Left lung (tissue), 14 donors: ENCODE data around the gene PDPR. TPM values are rescaled to one million over a fixed set of nuclear protein-coding genes. Genes with fewer than 3 reads are reported as not detected.
"Not testable (repeated sequence)": the region's sequence is repeated elsewhere in the genome, so short reads cannot be mapped to it uniquely, and the experiment has no call there.

Experiments
- ATAC-seq: fragments of 200-7000 bp; cut with Tn5 transposase; one replicate; pipeline ENCODE4 v1.9.1; 2020; ENCODE audit warnings: moderate library complexity
- DNase-seq, 4 donors: peaks; one replicate each; pipeline ENCODE4 v3.0.0-alpha.2; 2013 to 2020
- H3K27ac ChIP-seq, 2 donors: fragments of 200-600 bp; sonication (generic) in 1 of 2; one replicate each; pipeline versions ENCODE4 v1.5.0 to v1.8.0; 2020 to 2021
- H3K27me3 ChIP-seq, 2 donors: fragments of 200-600 bp; sonication (generic) in 1 of 2; one replicate each; pipeline versions ENCODE4 v1.5.0 to v1.8.0; 2020 to 2021
- H3K36me3 ChIP-seq, 2 donors: fragments of 200-600 bp; sonication (generic) in 1 of 2; one replicate each; pipeline versions ENCODE4 v1.5.0 to v1.8.0; 2020 to 2021
- H3K4me1 ChIP-seq, 2 donors: fragments of 200-600 bp; one replicate each; pipeline ENCODE4 v1.8.0; 2021
- H3K4me3 ChIP-seq, 2 donors: fragments of 200-600 bp; sonication (generic) in 1 of 2; one replicate each; pipeline versions ENCODE4 v1.5.0 to v1.8.0; 2020 to 2021; ENCODE audit warnings: mild to moderate bottlenecking in 1 of 2
- H3K9me3 ChIP-seq, 2 donors: fragments of 200-600 bp; sonication (generic) in 1 of 2; one replicate each; pipeline versions ENCODE4 v1.5.0 to v1.8.0; 2020 to 2021
- CTCF ChIP-seq, 2 donors: fragments of 200-600 bp; sonication (generic) in 1 of 2; IDR thresholded peaks; one replicate each; pipeline versions ENCODE4 v1.5.0 to v1.8.0; 2021; ENCODE audit warnings: antibody characterized with exemption in 2 of 2
- intact Hi-C, 2 donors: fragments of 100-400 bp; cut with DNase I; formaldehyde crosslinking; loops; one replicate each; pipeline versions ENCODE4 v1.11.2 to v1.14.2; 2022
- long read RNA-seq, 12 donors: library from polyadenylated mRNA in 2 of 12; unstranded in 2 of 12; transcript quantifications; one replicate each; pipeline ENCODE4 v2.0.0 and lab custom pipeline, GENCODE V29; 2019 to 2026
- polyA plus RNA-seq, 6 donors: library from polyadenylated mRNA; unstranded; fragments of 120-200 nt; gene quantifications; one replicate each; pipeline ENCODE4 v1.2.1, GENCODE V29; 2013; ENCODE audit not compliant: insufficient read length in 6 of 6
- total RNA-seq, 2 donors: library from RNA; stranded (reverse); fragmentation: NEBNext Ultra II Directional; extraction: Animal tissue kit (Norgen Biotek cat#: 25700); gene quantifications; one replicate each; pipeline ENCODE4 v1.2.1, GENCODE V29; 2021
- donor health status: DM: no; HTN: yes; CAD: no.
- donor health status: DM: no; HTN: no; CAD: no.

Gene PDPR
- total RNA-seq: 10 to 100 TPM; 16.5 to 26.0 TPM
- 10 to 100 TPM; 33.2 to 47.2 (median 43.2) TPM for polyA plus RNA-seq
- long read RNA-seq, donor 1: 0 reads
- long read RNA-seq, donor 2: 0 reads
- long read RNA-seq, donor 3, full-length matches to known transcripts: 1 of 1 reads
- long read RNA-seq, donor 3, partial matches to known transcripts: 0 of 1 reads
- long read RNA-seq, donor 3, other reads (novel, unspliced or antisense): 0 of 1 reads
- long read RNA-seq, donor 4, partial matches to known transcripts: 0 of 3 reads
- long read RNA-seq, donor 4, other reads (novel, unspliced or antisense): 3 of 3 reads
- long read RNA-seq, donor 5, partial matches to known transcripts: 43 of 43 reads
- long read RNA-seq, donor 5, other reads (novel, unspliced or antisense): 0 of 43 reads
- long read RNA-seq, donor 6, partial matches to known transcripts: 0 of 1 reads
- long read RNA-seq, donor 6, other reads (novel, unspliced or antisense): 0 of 1 reads
- long read RNA-seq, donor 7: 0 reads
- long read RNA-seq, donor 8: 0 reads
- long read RNA-seq, donor 9: 0 reads
- long read RNA-seq, donor 10, partial matches to known transcripts: 0 of 1 reads
- long read RNA-seq, donor 10, other reads (novel, unspliced or antisense): 1 of 1 reads
- long read RNA-seq, donor 11: 0 reads
- long read RNA-seq, donor 12: 0 reads

- H3K36me3 ChIP-seq, H3K27me3 ChIP-seq, H3K9me3 ChIP-seq, intact Hi-C loops: not testable (repeated sequence)
- H3K4me1 ChIP-seq: peaks cover 0 to 17% of the 10 kb centered on the region in 2 donors
- H3K4me3 ChIP-seq: peak within 1 kb of the TSS; percentile 51 to 70
- peak within 1 kb of the TSS; percentile 76 to 81 for H3K27ac ChIP-seq
- ATAC-seq (peak; percentile 98), DNase-seq (peak; percentile 84 to 98 (median 94))
Measured at GRCh38 chr16:70113982-70114826, at the start of gene PDPR. TSS of gene PDPR (plus strand) at chr16:70114332. CDS start at chr16:70120493, 6,161 bp downstream.

- TF ChIP-seq CTCF (IDR thresholded peaks at IDR 0.05): peak in 1 of 2 donors; percentile 24
- peak; percentile 49 for ATAC-seq
- Histone ChIP-seq H3K4me3 (peak overlapping the region; percentile 52 to 65), H3K27ac (peak overlapping the region; percentile 73 to 85)
- peak; percentile 7 to 81 (median 50) for DNase-seq
- H3K36me3 ChIP-seq, H3K9me3 ChIP-seq, H3K27me3 ChIP-seq, intact Hi-C loops, H3K4me1 ChIP-seq: not testable (repeated sequence)
Measured at GRCh38 chr16:70064841-70065370, 49.2 kb upstream of the PDPR start.

GRCh38 chr16:70065376-70065745 is 48.8 kb upstream of the PDPR start:
- Histone ChIP-seq H3K27ac (peak overlapping the region; percentile 73 to 85), H3K4me3 (peak overlapping the region; percentile 52 to 65)
- H3K4me1 ChIP-seq, DNase-seq, H3K36me3 ChIP-seq, intact Hi-C loops, H3K9me3 ChIP-seq, H3K27me3 ChIP-seq: not testable (repeated sequence)
- peak; percentile 43 for ATAC-seq

GRCh38 chr16:70065746-70066658 is 48.1 kb upstream of the PDPR start:
- DNase-seq: peak; percentile 62 to 97 (median 90)
- H3K4me1 ChIP-seq, intact Hi-C loops, H3K36me3 ChIP-seq, H3K9me3 ChIP-seq, H3K27me3 ChIP-seq: not testable (repeated sequence)
- peak; percentile 96 for ATAC-seq
- H3K27ac ChIP-seq: peak overlapping the region; percentile 73 to 85
- peak overlapping the region; percentile 52 to 65 for H3K4me3 ChIP-seq

GRCh38 chr16:70066751-70067150 is 47.4 kb upstream of the PDPR start:
- H3K4me1 ChIP-seq, intact Hi-C loops, H3K36me3 ChIP-seq, DNase-seq, H3K27me3 ChIP-seq, H3K9me3 ChIP-seq, H3K27ac ChIP-seq: not testable (repeated sequence)
- H3K4me3 ChIP-seq: peak overlapping the region; percentile 52 to 65
- peak; percentile 14 for ATAC-seq

GRCh38 chr16:70079081-70079480 is 35.1 kb upstream of the PDPR start:
- H3K27me3 ChIP-seq, H3K9me3 ChIP-seq, DNase-seq, intact Hi-C loops, H3K4me3 ChIP-seq, ATAC-seq, H3K27ac ChIP-seq, H3K4me1 ChIP-seq, H3K36me3 ChIP-seq: not testable (repeated sequence)

- intact Hi-C loops, ATAC-seq, DNase-seq: not testable (repeated sequence)
Measured at GRCh38 chr16:70081219-70081618, 32.9 kb upstream of the PDPR start.

GRCh38 chr16:70083931-70084330 is 30.2 kb upstream of the PDPR start:
- H3K4me1 ChIP-seq, H3K27me3 ChIP-seq, H3K27ac ChIP-seq, DNase-seq, H3K4me3 ChIP-seq, ATAC-seq, H3K36me3 ChIP-seq, H3K9me3 ChIP-seq, intact Hi-C loops: not testable (repeated sequence)

More at GRCh38 chr16:70081219-70081618, 32.9 kb upstream of the PDPR start:
- not testable (repeated sequence) for H3K4me3 ChIP-seq, H3K36me3 ChIP-seq, H3K9me3 ChIP-seq, H3K4me1 ChIP-seq, H3K27me3 ChIP-seq, H3K27ac ChIP-seq

- ATAC-seq, H3K27ac ChIP-seq, H3K9me3 ChIP-seq, H3K4me1 ChIP-seq, DNase-seq, H3K27me3 ChIP-seq, intact Hi-C loops, H3K36me3 ChIP-seq, H3K4me3 ChIP-seq: not testable (repeated sequence)
Measured at GRCh38 chr16:70088160-70088559, 26.0 kb upstream of the PDPR start.

- H3K4me3 ChIP-seq, intact Hi-C loops, DNase-seq, H3K27ac ChIP-seq, H3K4me1 ChIP-seq, H3K9me3 ChIP-seq, H3K27me3 ChIP-seq, H3K36me3 ChIP-seq: not testable (repeated sequence)
- ATAC-seq: peak; percentile 22
Measured at GRCh38 chr16:70088877-70089276, 25.3 kb upstream of the PDPR start.

GRCh38 chr16:70089289-70089688 is 24.8 kb upstream of the PDPR start:
- DNase-seq, H3K9me3 ChIP-seq, H3K27me3 ChIP-seq, ATAC-seq, intact Hi-C loops, H3K27ac ChIP-seq, H3K4me1 ChIP-seq, H3K4me3 ChIP-seq, H3K36me3 ChIP-seq: not testable (repeated sequence)
